IPS-18a (cell line): ENCODE results near the gene EXD1.
"Not testable (repeated sequence)": the region's sequence is repeated elsewhere in the genome, so short reads cannot be mapped to it uniquely, and the experiment has no call there.

ENCODE experiments used
- H3K27ac ChIP-seq: one replicate; pipeline ENCODE4 v1.5.1; 2013; ENCODE audit warnings: low read length
- H3K27me3 ChIP-seq: one replicate; pipeline ENCODE4 v1.6.1; 2013; ENCODE audit warnings: mild to moderate bottlenecking, low read length; ENCODE audit not compliant: control insufficient read depth, insufficient read depth
- H3K36me3 ChIP-seq: one replicate; pipeline ENCODE4 v1.6.1; 2013; ENCODE audit warnings: low read depth, low read length; ENCODE audit not compliant: control insufficient read depth
- H3K4me1 ChIP-seq: one replicate; pipeline ENCODE4 v1.6.1; 2013; ENCODE audit warnings: low read depth, low read length; ENCODE audit not compliant: control insufficient read depth
- H3K4me3 ChIP-seq: one replicate; pipeline ENCODE4 v1.5.1; 2013; ENCODE audit warnings: low read length
- H3K9ac ChIP-seq: one replicate; pipeline ENCODE4 v1.6.1; 2013; ENCODE audit warnings: mild to moderate bottlenecking, low read length, moderate library complexity
- H3K9me3 ChIP-seq: one replicate; pipeline ENCODE4 v1.6.1; 2013; ENCODE audit warnings: low read depth, low read length; ENCODE audit not compliant: control insufficient read depth

The EXD1 gene

GRCh38 chr15:41256577-41257038, 26.1 kb upstream of the EXD1 start:
- H3K27me3 ChIP-seq, result no peaks in the 10 kb centered on the region
- no peaks in the 10 kb centered on the region for H3K9me3 ChIP-seq
- no peak overlapping the region for H3K27ac ChIP-seq
- no peaks in the 10 kb centered on the region for H3K4me1 ChIP-seq
- no peak overlapping the region for H3K4me3 ChIP-seq
- H3K36me3 ChIP-seq, result peaks cover 4% of the 10 kb centered on the region
- H3K9ac ChIP-seq, result no peak overlapping the region

GRCh38 chr15:41256103-41256502, 25.5 kb upstream of the EXD1 start:
- Histone ChIP-seq H3K9ac (no peak overlapping the region), H3K4me1 (no peaks in the 10 kb centered on the region), H3K27ac (no peak overlapping the region), H3K27me3 (no peaks in the 10 kb centered on the region), H3K9me3 (no peaks in the 10 kb centered on the region), H3K4me3 (no peak overlapping the region), H3K36me3 (peaks cover 4% of the 10 kb centered on the region)

- H3K36me3 ChIP-seq, result peaks cover 4% of the 10 kb centered on the region
- no peak overlapping the region for H3K9ac ChIP-seq
- H3K4me3 ChIP-seq, result no peak overlapping the region
- no peaks in the 10 kb centered on the region for H3K27me3 ChIP-seq
- H3K27ac ChIP-seq, result no peak overlapping the region
- H3K4me1 ChIP-seq, result no peaks in the 10 kb centered on the region
- no peaks in the 10 kb centered on the region for H3K9me3 ChIP-seq
Measured at GRCh38 chr15:41254560-41254959, 24.0 kb upstream of the EXD1 start.

GRCh38 chr15:41251411-41251810, 20.9 kb upstream of the EXD1 start:
- Histone ChIP-seq H3K4me1 (no peaks in the 10 kb centered on the region), H3K9ac (no peak overlapping the region), H3K4me3 (no peak overlapping the region), H3K27me3 (no peaks in the 10 kb centered on the region), H3K27ac (no peak overlapping the region), H3K36me3 (no peaks in the 10 kb centered on the region), H3K9me3 (no peaks in the 10 kb centered on the region)

GRCh38 chr15:41250745-41251144, 20.2 kb upstream of the EXD1 start:
- H3K9me3 ChIP-seq, H3K36me3 ChIP-seq, H3K4me1 ChIP-seq, H3K27me3 ChIP-seq, H3K4me3 ChIP-seq, H3K9ac ChIP-seq, H3K27ac ChIP-seq: not testable (repeated sequence)

- Histone ChIP-seq H3K9ac (no peak overlapping the region), H3K9me3 (no peaks in the 10 kb centered on the region), H3K4me3 (no peak overlapping the region)
Measured at GRCh38 chr15:41241221-41241964, 10.8 kb upstream of the EXD1 start.

GRCh38 chr15:41238100-41238499, 7.5 kb upstream of the EXD1 start:
- Histone ChIP-seq H3K9ac (no peak overlapping the region), H3K36me3 (no peaks in the 10 kb centered on the region), H3K27ac (no peak overlapping the region), H3K27me3 (no peaks in the 10 kb centered on the region), H3K9me3 (no peaks in the 10 kb centered on the region), H3K4me3 (no peak overlapping the region), H3K4me1 (no peaks in the 10 kb centered on the region)

More at GRCh38 chr15:41241221-41241964, 10.8 kb upstream of the EXD1 start:
- no peaks in the 10 kb centered on the region for H3K4me1 ChIP-seq
- no peak overlapping the region for H3K27ac ChIP-seq
- H3K27me3 ChIP-seq, result no peaks in the 10 kb centered on the region
- peaks cover 9% of the 10 kb centered on the region for H3K36me3 ChIP-seq

- no peaks in the 10 kb centered on the region for H3K27me3 ChIP-seq
- H3K36me3 ChIP-seq, result no peaks in the 10 kb centered on the region
- H3K4me3 ChIP-seq, result no peak overlapping the region
- H3K9ac ChIP-seq, result no peak overlapping the region
- H3K27ac ChIP-seq, result no peak overlapping the region
- no peaks in the 10 kb centered on the region for H3K4me1 ChIP-seq
- H3K9me3 ChIP-seq, result no peaks in the 10 kb centered on the region
Measured at GRCh38 chr15:41235929-41236328, 5.4 kb upstream of the EXD1 start.

GRCh38 chr15:41235228-41235627, 4.7 kb upstream of the EXD1 start:
- H3K9ac ChIP-seq, H3K27ac ChIP-seq, H3K9me3 ChIP-seq, H3K4me1 ChIP-seq, H3K4me3 ChIP-seq, H3K36me3 ChIP-seq, H3K27me3 ChIP-seq: not testable (repeated sequence)

- H3K36me3 ChIP-seq, result no peaks in the 10 kb centered on the region
- H3K27me3 ChIP-seq, result peaks cover 7% of the 10 kb centered on the region
- H3K9me3 ChIP-seq, result no peaks in the 10 kb centered on the region
- H3K4me1 ChIP-seq, result no peaks in the 10 kb centered on the region
- no peak overlapping the region for H3K27ac ChIP-seq
- H3K4me3 ChIP-seq, result no peak overlapping the region
- no peak overlapping the region for H3K9ac ChIP-seq
Measured at GRCh38 chr15:41233367-41233771, 2.8 kb upstream of the EXD1 start.

GRCh38 chr15:41231422-41232226, 1.1 kb upstream of the EXD1 start:
- H3K27me3 ChIP-seq, result peaks cover 7% of the 10 kb centered on the region
- H3K4me1 ChIP-seq, result no peaks in the 10 kb centered on the region
- H3K27ac ChIP-seq, result no peak overlapping the region
- H3K36me3 ChIP-seq, result no peaks in the 10 kb centered on the region
- peak overlapping the region; percentile 55 for H3K9ac ChIP-seq
- H3K4me3 ChIP-seq, result peak overlapping the region; percentile 82
- no peaks in the 10 kb centered on the region for H3K9me3 ChIP-seq

GRCh38 chr15:41230345-41230649, 260 bp downstream of the EXD1 start:
- Histone ChIP-seq H3K4me1 (no peaks in the 10 kb centered on the region), H3K36me3 (no peaks in the 10 kb centered on the region), H3K4me3 (peak overlapping the region; percentile 5), H3K27me3 (peaks cover 7% of the 10 kb centered on the region), H3K9ac (no peak overlapping the region), H3K9me3 (no peaks in the 10 kb centered on the region), H3K27ac (no peak overlapping the region)
